NCI-H2196 treated with DMSO at 0.1 percent for 48 hours (cell line): Measurements from ENCODE around the gene CAMK2A.
"Not testable (repeated sequence)": the region's sequence is repeated elsewhere in the genome, so short reads cannot be mapped to it uniquely, and the experiment has no call there.

Experiments
- DNase-seq: peaks from one replicate; lab custom pipeline; 2025; ENCODE audit not compliant: unreplicated experiment; lab: John Stamatoyannopoulos, UW

Gene CAMK2A

GRCh38 chr5:150238646-150239045 is 50.9 kb downstream of the CAMK2A start:
- no peak for DNase-seq

- no peak for DNase-seq
Observed at GRCh38 chr5:150236981-150237754, 52.4 kb downstream of the CAMK2A start.

DNA sequence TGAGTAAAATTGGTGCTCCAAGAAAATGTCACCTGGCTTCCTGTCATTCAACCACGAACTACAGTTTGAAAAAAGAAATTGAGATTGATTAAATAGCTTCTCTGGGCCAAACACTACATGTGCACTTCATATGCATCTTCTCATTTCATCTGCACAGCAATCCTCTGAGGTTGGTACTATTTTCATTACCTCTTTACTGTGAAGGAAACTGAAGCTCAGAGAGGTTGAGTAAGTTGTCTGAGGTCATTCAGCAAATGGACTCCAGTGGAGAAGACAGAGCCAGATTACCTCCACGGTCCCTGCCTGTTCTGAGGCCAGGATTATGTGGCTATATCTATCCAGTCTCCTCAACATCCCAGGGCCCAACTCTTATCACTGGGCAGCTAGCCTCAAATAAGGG is 53.3 kb downstream of the CAMK2A start:
- no peak for DNase-seq

- no peak for DNase-seq
Observed at GRCh38 chr5:150235500-150235854, 54.1 kb downstream of the CAMK2A start.

DNA sequence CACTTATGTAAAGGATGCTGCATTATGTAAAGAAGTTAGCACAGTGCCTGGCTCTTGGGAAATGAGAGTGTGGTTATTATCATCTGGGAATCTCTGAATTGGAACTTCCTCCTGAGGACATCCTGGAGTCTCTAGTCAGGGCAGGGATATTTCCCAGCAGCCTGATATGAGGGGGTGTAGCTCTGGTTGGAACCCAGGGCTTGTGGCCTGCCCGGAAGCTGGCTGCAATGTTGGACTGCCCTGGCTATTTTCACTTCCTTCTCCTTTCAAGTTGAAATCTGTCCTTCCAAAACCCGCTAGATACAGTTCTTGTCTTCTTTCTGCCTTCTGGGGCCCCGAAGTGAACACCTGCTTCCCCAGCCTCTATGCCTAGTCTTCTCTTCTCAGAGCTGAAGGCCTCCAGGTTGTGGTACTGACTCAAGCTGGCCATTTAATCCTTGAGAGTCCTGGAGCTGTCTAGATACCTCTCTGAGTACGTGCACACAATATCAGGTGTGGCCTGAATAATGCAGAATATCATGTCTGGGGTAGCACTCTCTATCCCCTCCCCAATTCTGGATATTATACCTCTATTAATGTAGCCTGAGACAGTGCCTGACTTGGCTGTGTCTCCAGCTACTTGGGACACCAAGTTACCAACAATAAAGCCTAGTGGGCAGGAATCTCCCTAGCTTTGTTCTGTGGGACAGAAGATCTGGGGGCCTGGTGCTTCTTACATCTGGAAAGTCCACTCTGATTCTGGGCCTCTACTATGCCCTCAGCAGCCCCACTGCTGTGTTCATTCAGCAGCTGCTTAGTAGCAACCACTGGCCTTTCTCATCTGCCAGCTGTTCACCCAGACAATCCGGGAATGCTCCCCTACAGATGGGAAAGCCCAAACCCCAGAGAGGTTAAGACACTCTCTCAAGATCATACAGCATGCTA is 54.7 kb downstream of the CAMK2A start:
- DNase-seq: no peak

DNA sequence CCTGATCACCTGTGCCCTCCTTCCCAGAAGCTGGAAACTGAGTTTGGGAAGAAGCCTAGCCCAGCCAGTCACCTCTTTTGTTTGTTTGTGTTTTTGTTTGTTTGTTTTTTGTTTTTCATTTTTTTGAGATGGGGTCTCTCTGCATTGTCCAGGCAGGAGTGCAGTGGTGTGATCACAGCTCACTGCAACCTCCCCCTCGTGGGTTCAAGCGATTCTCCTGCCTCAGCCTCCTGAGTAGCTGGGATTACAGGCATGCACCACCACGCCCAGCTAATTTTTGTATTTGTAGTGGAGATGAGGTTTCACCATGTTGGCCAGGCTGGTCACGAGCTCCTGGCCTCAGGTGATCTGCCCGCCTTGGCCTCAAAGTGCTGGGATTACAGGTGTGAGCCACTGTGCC is 55.9 kb downstream of the CAMK2A start:
- not testable (repeated sequence) for DNase-seq

- no peak for DNase-seq
Observed at GRCh38 chr5:150230842-150231241, 58.7 kb downstream of the CAMK2A start.

DNA sequence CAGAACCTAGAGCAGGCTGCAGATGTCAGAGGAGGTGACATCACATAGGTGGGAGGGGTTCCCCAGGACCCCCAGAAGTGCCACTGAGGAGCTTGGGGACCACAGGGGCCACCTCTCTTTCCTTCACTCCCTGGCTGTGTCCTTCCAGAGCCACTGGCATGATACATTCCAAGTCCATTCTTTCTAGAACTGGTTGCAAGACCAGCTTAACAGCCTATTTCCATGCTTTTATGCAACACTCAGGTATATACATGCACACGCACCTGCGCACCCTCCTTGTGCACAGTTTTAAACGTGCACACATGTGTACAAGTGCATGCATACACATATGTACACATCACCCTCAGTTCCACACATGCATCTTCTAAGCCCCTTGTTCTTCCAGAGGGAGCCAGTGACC is 60.0 kb downstream of the CAMK2A start:
- DNase-seq: no peak

- DNase-seq: no peak
Observed at GRCh38 chr5:150227606-150228273, 61.8 kb downstream of the CAMK2A start.

- no peak for DNase-seq
Observed at GRCh38 chr5:150227036-150227435, 62.5 kb downstream of the CAMK2A start.

GRCh38 chr5:150224483-150225027 is 65.0 kb downstream of the CAMK2A start:
- DNase-seq: no peak

GRCh38 chr5:150223474-150223873 is 66.1 kb downstream of the CAMK2A start:
- DNase-seq: no peak

DNA sequence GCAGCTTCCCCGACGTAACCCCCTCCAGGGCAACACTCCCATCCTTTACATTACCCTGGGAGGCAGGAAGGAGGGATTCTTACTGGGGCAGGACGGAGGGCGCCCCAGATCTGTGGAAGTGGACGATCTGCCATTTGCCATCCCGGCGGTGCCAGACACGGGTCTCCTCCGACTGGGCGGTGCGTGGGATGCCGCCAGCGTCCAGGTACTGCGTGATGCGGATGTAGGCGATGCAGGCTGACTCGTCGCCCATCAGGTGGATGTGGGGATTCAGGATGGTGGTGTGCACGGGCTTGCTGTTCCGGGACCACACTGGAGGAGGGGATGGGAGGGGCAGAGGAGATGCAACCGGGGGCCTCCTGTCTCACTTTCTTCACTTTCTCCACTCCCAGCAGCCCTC is 66.7 kb downstream of the CAMK2A start:
- no peak for DNase-seq

DNA sequence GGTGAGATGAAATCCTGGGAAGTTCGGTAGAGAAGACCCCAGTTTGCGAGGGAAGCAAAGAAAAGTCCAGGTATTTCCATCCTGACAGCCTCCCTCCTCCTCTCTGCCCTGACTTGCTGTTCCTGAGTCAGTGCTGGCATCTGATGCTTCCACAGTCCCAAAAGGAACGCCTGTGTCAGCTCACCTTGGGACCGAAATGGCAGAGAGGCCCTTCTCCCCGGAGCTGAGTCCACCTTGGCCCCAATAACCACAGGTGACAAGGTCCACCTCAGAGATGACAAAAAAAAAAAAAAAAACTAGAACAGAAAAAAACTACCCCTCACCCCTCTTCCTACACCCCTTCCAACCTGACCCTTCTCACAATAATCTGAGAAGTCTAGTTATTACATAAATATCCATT is 68.1 kb downstream of the CAMK2A start:
- no peak for DNase-seq

DNA sequence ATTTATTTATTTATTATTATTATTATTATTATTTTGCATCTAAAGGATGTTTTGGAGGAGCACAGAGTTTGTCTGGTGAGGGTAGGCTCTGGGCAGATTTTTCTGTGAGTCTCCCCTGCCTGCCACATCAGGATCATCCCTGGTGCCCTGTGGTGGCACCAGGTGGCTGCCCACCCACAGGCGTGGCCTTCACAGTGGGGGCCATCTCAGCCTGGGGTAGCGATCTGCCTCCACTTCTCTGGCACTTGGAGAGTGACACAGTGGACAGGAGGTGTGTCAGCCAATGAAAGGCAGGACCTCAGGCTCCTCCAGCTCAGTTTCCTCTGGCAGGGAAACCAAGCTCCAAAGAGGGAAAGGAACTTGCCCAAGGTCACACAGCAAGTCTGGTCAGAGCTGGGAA is 69.7 kb downstream of the CAMK2A start:
- no peak for DNase-seq

GRCh38 chr5:150219142-150219541 is 70.4 kb downstream of the CAMK2A start:
- no peak for DNase-seq

GRCh38 chr5:150218693-150219035 is 70.9 kb downstream of the CAMK2A start:
- DNase-seq: no peak

GRCh38 chr5:150217873-150218692 is 71.5 kb downstream of the CAMK2A start:
- peak; percentile 68 for DNase-seq

DNA sequence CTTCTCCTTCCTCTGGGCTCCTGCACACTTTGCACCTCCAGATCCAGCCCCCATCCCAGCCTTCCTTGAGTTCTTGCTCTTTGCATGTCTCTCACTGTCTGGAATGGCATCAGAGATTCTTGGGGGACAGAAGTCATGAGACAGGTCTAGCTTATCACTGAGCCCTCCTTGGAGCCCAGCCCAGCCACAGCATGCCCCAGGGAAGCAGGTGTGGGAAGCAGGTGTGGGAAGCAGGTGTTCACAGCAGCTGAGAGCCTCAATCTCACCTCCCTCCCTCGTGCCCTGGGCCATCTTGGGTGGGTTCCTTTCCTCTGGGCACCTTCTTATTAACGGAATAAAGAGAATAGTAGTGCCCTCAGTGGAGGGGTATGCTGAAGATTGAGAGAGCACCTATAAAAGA is 72.5 kb downstream of the CAMK2A start:
- DNase-seq: no peak
